H1 (cell line): ENCODE results near the gene RABEP2. TPM values are rescaled to one million over a fixed set of nuclear protein-coding genes. Genes with fewer than 3 reads are reported as not detected.

ENCODE experiments used
- BRCA1 ChIP-seq: IDR thresholded peaks from 2 replicates; pipeline ENCODE4 v1.6.1; 2012; ENCODE audit warnings: low read depth, low read length, improper control_type of control experiment
- EP300 ChIP-seq, 2 experiments: IDR thresholded peaks; 1 replicate in 1 of 2; 2 replicates in 1 of 2; pipeline ENCODE4 v1.6.1; 2011 to 2012; ENCODE audit warnings: low read depth in 2 of 2, low read length in 2 of 2, mild to moderate bottlenecking in 2 of 2, borderline replicate concordance in 1 of 2, inconsistent platforms in 1 of 2, moderate library complexity in 1 of 2
- MAFK ChIP-seq: IDR thresholded peaks from 2 replicates; pipeline ENCODE4 v1.6.1; 2012; ENCODE audit warnings: low read depth, mild to moderate bottlenecking, improper control_type of control experiment, low read length
- RAD21 ChIP-seq, 2 experiments: IDR thresholded peaks in 1 of 2; conservative IDR thresholded peaks in 1 of 2; 2 replicates each; pipeline ENCODE4 v1.6.1; 2011; ENCODE audit warnings: low read depth in 2 of 2, low read length in 2 of 2, improper control_type of control experiment in 1 of 2, inconsistent platforms in 1 of 2, mild to moderate bottlenecking in 1 of 2, moderate library complexity in 1 of 2
- RNF2 ChIP-seq: fragments of 200-900, 300-1000 bp; sonication (generic); IDR thresholded peaks from 2 replicates; pipeline ENCODE4 v1.7.1; 2016; ENCODE audit warnings: borderline replicate concordance, low read depth, mild to moderate bottlenecking, antibody characterized with exemption, low read length; ENCODE audit not compliant: poor library complexity, severe bottlenecking; ENCODE audit errors: missing control alignments
- polyA plus RNA-seq, 7 experiments: library from polyadenylated mRNA; depleted of rRNA in 3 of 7; stranded (reverse) in 5 of 7; unstranded in 2 of 7; fragments of >200 nt in 5 of 7; fragments of 200-250 nt in 2 of 7; gene quantifications; 1 replicate in 5 of 7; 2 replicates in 1 of 7; 4 replicates in 1 of 7; pipeline versions ENCODE4 v1.2.1 to v1.2.3, GENCODE V29; 2011 to 2013; ENCODE audit warnings: missing spikeins in 2 of 7, mixed read lengths in 2 of 7
- total RNA-seq: library from RNA; stranded (reverse); fragmentation: NEBNext Ultra II Directional; extraction: Animal tissue kit (Norgen Biotek cat#: 25700); gene quantifications from 2 replicates; pipeline ENCODE4 v1.2.1, GENCODE V29; 2021
- TF ChIP-seq, protein P1 (sequence below): IDR thresholded peaks from 2 replicates; pipeline ENCODE4 v1.6.1; 2011; ENCODE audit warnings: low read length, improper control_type of control experiment

Gene RABEP2
- total and polyA plus RNA-seq, 2 of the 8 experiments (the other 6 are each of a cell fraction or from before 2014, with no cell fraction given), result 10.4 to 14.9 TPM

DNA sequence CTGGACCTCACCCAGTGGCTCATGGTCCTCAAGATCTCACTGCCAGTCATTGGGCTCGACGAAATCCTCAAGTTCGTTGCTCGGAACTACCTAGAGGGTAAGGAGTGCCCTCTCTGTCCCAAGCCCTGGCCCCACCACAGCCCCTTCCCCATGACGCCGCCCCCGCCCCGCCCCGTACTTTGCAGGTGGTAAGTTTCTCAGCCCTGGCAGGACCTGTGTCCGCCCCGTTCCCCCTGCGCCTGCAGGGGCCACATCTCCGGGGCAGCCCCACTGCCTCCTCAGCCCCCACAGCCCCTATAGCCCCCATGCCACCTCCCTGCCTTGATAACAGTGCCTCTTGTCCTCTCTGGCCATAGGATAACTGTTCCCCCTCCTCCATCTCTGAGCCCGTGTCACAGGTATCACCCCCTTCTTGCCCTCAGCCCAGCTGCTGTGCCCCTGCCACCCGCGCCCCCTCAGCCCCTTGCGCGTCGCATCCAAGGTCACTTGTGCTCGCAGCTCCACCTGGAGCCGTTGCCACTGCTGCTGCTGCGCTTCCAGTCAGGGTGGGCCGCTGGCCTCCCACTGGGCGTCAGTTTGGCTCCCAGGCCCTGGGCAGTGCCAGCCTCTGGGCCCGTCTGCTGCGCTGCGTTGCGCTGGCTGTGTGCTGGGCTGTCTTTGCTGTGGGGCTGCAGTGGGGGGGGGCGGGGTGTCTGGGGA, 21.5 kb downstream of the RABEP2 start (continued):
- no peak for TF ChIP-seq RNF2
- TF ChIP-seq, protein P1, sequence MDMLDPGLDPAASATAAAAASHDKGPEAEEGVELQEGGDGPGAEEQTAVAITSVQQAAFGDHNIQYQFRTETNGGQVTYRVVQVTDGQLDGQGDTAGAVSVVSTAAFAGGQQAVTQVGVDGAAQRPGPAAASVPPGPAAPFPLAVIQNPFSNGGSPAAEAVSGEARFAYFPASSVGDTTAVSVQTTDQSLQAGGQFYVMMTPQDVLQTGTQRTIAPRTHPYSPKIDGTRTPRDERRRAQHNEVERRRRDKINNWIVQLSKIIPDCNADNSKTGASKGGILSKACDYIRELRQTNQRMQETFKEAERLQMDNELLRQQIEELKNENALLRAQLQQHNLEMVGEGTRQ, result no peak
- TF ChIP-seq BRCA1, result no peak
- TF ChIP-seq RAD21 (IDR thresholded peaks at IDR 0.05 in 1 of 2, conservative IDR thresholded peaks at IDR 0.05 in 1 of 2; ENCODE audit: low read depth in 2 of 2, low read length in 2 of 2), result no peak
- TF ChIP-seq EP300 (IDR thresholded peaks at IDR 0.05; ENCODE audit: borderline replicate concordance in 1 of 2, low read depth in 2 of 2, low read length in 2 of 2), result no peak
- TF ChIP-seq MAFK, result no peak
